SK-N-SH (cell line): ENCODE results near the gene SLC2A10. TPM values are rescaled to one million over a fixed set of nuclear protein-coding genes. Genes with fewer than 3 reads are reported as not detected.

ENCODE experiments used
- CTCF ChIA-PET: fragments of 300-600, 350-600 bp; formaldehyde crosslinking; extraction: SDS; loops from one replicate; lab custom pipeline; 2021; lab: Yijun Ruan, JAX
- POLR2A ChIA-PET: fragments of 350-600 bp; sonication (Branson Sonifier 250); formaldehyde crosslinking; extraction: SDS; loops from one replicate; lab custom pipeline; 2020; ENCODE audit warnings: antibody characterized with exemption, inconsistent platforms; lab: Yijun Ruan, JAX
- DNase-seq: peaks from one replicate; pipeline ENCODE4 v3.0.0; 2012
- H2AFZ ChIP-seq: fragments of 200-600 bp; sonication (generic); 2 replicates; pipeline ENCODE4 v1.8.1; 2016; ENCODE audit warnings: antibody characterized with exemption, mild to moderate bottlenecking, low read depth
- H3F3A ChIP-seq: fragments of 200-600 bp; sonication (generic); replicated peaks from 2 replicates; pipeline ENCODE3; 2016; ENCODE audit warnings: antibody characterized with exemption, mild to moderate bottlenecking; ENCODE audit not compliant: insufficient read depth
- H3K27ac ChIP-seq, 2 experiments: fragments of 200-500 bp in 1 of 2; fragments of 200-600 bp in 1 of 2; sonication (Bioruptor generic) in 1 of 2; sonication (generic), shearing (Covaris generic) in 1 of 2; 2 replicates each; pipeline versions ENCODE4 v1.5.1 to v1.6.1; 2014 to 2016; ENCODE audit warnings: low read depth in 2 of 2, inconsistent platforms in 1 of 2, low read length in 1 of 2, mild to moderate bottlenecking in 1 of 2, mixed read lengths in 1 of 2
- H3K27me3 ChIP-seq: fragments of 200-600 bp; sonication (generic), shearing (Covaris generic); 2 replicates; pipeline ENCODE4 v1.6.1; 2016; ENCODE audit warnings: mixed run types; ENCODE audit not compliant: insufficient read depth
- H3K36me3 ChIP-seq, 2 experiments: fragments of 200-500 bp in 1 of 2; fragments of 200-600 bp in 1 of 2; sonication (Bioruptor generic) in 1 of 2; sonication (generic) in 1 of 2; replicated peaks in 1 of 2; 2 replicates each; pipeline versions ENCODE3 to v1.5.1; 2014 to 2016; ENCODE audit warnings: low read length in 1 of 2, mild to moderate bottlenecking in 1 of 2; ENCODE audit not compliant: insufficient read depth in 2 of 2, control insufficient read depth in 1 of 2
- H3K4me1 ChIP-seq, 2 experiments: fragments of 200-500 bp in 1 of 2; fragments of 200-600 bp in 1 of 2; sonication (Bioruptor generic) in 1 of 2; sonication (generic), shearing (Covaris generic) in 1 of 2; 2 replicates each; pipeline versions ENCODE4 v1.5.1 to v1.6.1; 2014 to 2016; ENCODE audit warnings: low read depth in 1 of 2, low read length in 1 of 2, mixed run types in 1 of 2; ENCODE audit not compliant: insufficient read depth in 2 of 2, control insufficient read depth in 1 of 2
- H3K4me2 ChIP-seq: fragments of 200-600 bp; sonication (generic), shearing (Covaris generic); 2 replicates; pipeline ENCODE4 v1.6.1; 2017; ENCODE audit warnings: mixed run types
- H3K4me3 ChIP-seq, 2 experiments: fragments of 200-500 bp in 1 of 2; fragments of 200-600 bp in 1 of 2; sonication (Bioruptor generic) in 1 of 2; sonication (generic), shearing (Covaris generic) in 1 of 2; 2 replicates each; pipeline versions ENCODE4 v1.5.1 to v1.8.1; 2014 to 2016; ENCODE audit warnings: low read depth in 2 of 2, inconsistent platforms in 1 of 2, low read length in 1 of 2, mild to moderate bottlenecking in 1 of 2, mixed read lengths in 1 of 2, moderate library complexity in 1 of 2
- H3K79me2 ChIP-seq: fragments of 200-600 bp; sonication (generic); 2 replicates; pipeline ENCODE4 v1.8.1; 2017; ENCODE audit warnings: mild to moderate bottlenecking; ENCODE audit not compliant: insufficient read depth
- H3K9ac ChIP-seq: fragments of 200-600 bp; sonication (generic); 2 replicates; pipeline ENCODE4 v1.6.1; 2017; ENCODE audit warnings: mixed run types
- H3K9me2 ChIP-seq: fragments of 200-600 bp; sonication (generic); 2 replicates; pipeline ENCODE4 v1.6.1; 2017; ENCODE audit warnings: mixed run types
- H3K9me3 ChIP-seq: fragments of 200-600 bp; sonication (generic); 2 replicates; pipeline ENCODE4 v1.6.1; 2017; ENCODE audit warnings: mixed run types, mild to moderate bottlenecking, moderate library complexity
- H4K20me1 ChIP-seq: fragments of 200-600 bp; sonication (generic); 2 replicates; pipeline ENCODE4 v1.6.1; 2017; ENCODE audit warnings: mild to moderate bottlenecking, mixed run types; ENCODE audit not compliant: insufficient read depth
- EP300 ChIP-seq, 2 experiments: IDR thresholded peaks; 2 replicates each; pipeline versions ENCODE4 v1.4.0 to v1.6.1; 2012; ENCODE audit warnings: borderline replicate concordance in 1 of 2, low read depth in 1 of 2, low read length in 1 of 2
- EZH2phosphoT487 ChIP-seq: fragments of 200-600 bp; sonication (generic); IDR thresholded peaks from 2 replicates; pipeline ENCODE4 v1.6.1; 2017; ENCODE audit warnings: low read depth, mixed run types, mild to moderate bottlenecking, antibody characterized with exemption, moderate library complexity, borderline replicate concordance
- FOSL2 ChIP-seq: IDR thresholded peaks from 2 replicates; pipeline ENCODE4 v1.4.0; 2012; ENCODE audit warnings: low read depth, mild to moderate bottlenecking, moderate library complexity, borderline replicate concordance
- FOXJ3 ChIP-seq: sonication (generic); formaldehyde crosslinking; IDR thresholded peaks from 2 replicates; pipeline ENCODE4 v1.5.1; 2020; ENCODE audit warnings: mild to moderate bottlenecking, missing genetic modification reagents
- FOXM1 ChIP-seq: IDR thresholded peaks from 2 replicates; pipeline ENCODE4 v1.4.0; 2012; ENCODE audit warnings: low read depth, mild to moderate bottlenecking
- GABPA ChIP-seq: IDR thresholded peaks from 2 replicates; pipeline ENCODE4 v1.4.0; 2012; ENCODE audit warnings: low read depth, mild to moderate bottlenecking
- MXI1 ChIP-seq: IDR thresholded peaks from 2 replicates; pipeline ENCODE4 v1.6.1; 2012; ENCODE audit warnings: mild to moderate bottlenecking, low read depth, low read length, improper control_type of control experiment
- NFIC ChIP-seq: IDR thresholded peaks from 2 replicates; pipeline ENCODE4 v1.4.0; 2012; ENCODE audit warnings: borderline replicate concordance
- POLR2AphosphoS5 ChIP-seq: IDR thresholded peaks from 2 replicates; pipeline ENCODE4 v1.6.1; 2012; ENCODE audit warnings: low read depth, low read length
- RCOR1 ChIP-seq: fragments of 150-350 bp; IDR thresholded peaks from 2 replicates; pipeline ENCODE4 v1.6.1; 2017; ENCODE audit warnings: antibody characterized with exemption, low read length
- SIN3A ChIP-seq: IDR thresholded peaks from 2 replicates; pipeline ENCODE4 v1.6.1; 2012; ENCODE audit warnings: low read depth, mild to moderate bottlenecking, low read length, moderate library complexity, borderline replicate concordance
- TEAD4 ChIP-seq: IDR thresholded peaks from 2 replicates; pipeline ENCODE4 v1.4.0; 2012; ENCODE audit warnings: mild to moderate bottlenecking, borderline replicate concordance; ENCODE audit not compliant: insufficient read depth
- USF2 ChIP-seq: fragments of 150-350 bp; IDR thresholded peaks from 2 replicates; pipeline ENCODE4 v1.6.1; 2017; ENCODE audit warnings: antibody characterized with exemption, low read length, low read depth, borderline replicate concordance
- YY1 ChIP-seq: IDR thresholded peaks from 2 replicates; pipeline ENCODE4 v1.4.0; 2012; ENCODE audit warnings: low read depth, mild to moderate bottlenecking
- ZBTB33 ChIP-seq: IDR thresholded peaks from 2 replicates; pipeline ENCODE4 v1.4.0; 2012; ENCODE audit warnings: low read depth, borderline replicate concordance
- WGBS: methylation state at CpG from one replicate; pipeline ENCODE4 v1.1.6; 2017; ENCODE audit warnings: low lambda C conversion rate; 5-methylcytosine and 5-hydroxymethylcytosine counted together
- polyA plus RNA-seq, 3 experiments: library from polyadenylated mRNA; depleted of rRNA; stranded (reverse); fragments of >200 nt; gene quantifications; 2 replicates each; pipeline ENCODE4 v1.2.3, GENCODE V29; 2012
- TF ChIP-seq, protein P1 (sequence below): IDR thresholded peaks from 2 replicates; pipeline ENCODE4 v1.4.0; 2012; ENCODE audit warnings: low read depth
- TF ChIP-seq, protein P2 (sequence below): IDR thresholded peaks from 2 replicates; pipeline ENCODE4 v1.6.1; 2012; ENCODE audit warnings: mild to moderate bottlenecking, low read depth, low read length, moderate library complexity
- TF ChIP-seq, protein P3 (sequence below): IDR thresholded peaks from 2 replicates; pipeline ENCODE4 v1.4.0; 2012; ENCODE audit warnings: low read depth, borderline replicate concordance

Gene SLC2A10
- polyA plus RNA-seq, 1 of the 3 experiments (the other 2 are of a cell fraction): 12.6 TPM

DNA sequence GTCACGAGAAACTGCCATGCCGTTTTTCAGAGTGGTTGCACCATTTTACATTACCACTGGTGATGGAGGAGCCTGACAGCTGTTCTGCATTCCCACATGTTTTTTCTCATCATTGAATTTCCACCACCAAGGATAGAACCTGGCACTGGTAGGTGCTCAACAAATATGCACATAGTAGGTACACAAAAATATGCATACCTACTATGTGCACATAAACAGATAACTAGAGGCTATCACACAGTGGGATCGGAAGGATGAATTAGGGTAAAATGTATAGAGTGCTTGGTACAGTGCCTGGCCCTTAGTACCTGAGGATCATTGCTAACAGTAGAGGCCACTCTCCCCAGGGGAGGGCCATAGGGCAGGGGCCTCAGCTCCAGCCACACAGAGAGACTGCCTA lies 47.0 kb downstream of the SLC2A10 start:
- POLR2A ChIA-PET: no interaction called here
- Histone ChIP-seq H3F3A (no peaks in the 10 kb centered on the region), H3K9me3 (no peaks in the 10 kb centered on the region), H3K27ac (no peak overlapping the region), H3K9me2 (no peaks in the 10 kb centered on the region), H3K4me2 (no peak overlapping the region), H3K4me1 (no peaks in the 10 kb centered on the region), H3K27me3 (no peaks in the 10 kb centered on the region), H2AFZ (no peak overlapping the region), H3K79me2 (no peaks in the 10 kb centered on the region), H3K4me3 (no peak overlapping the region), H3K36me3 (no peaks in the 10 kb centered on the region), H4K20me1 (no peaks in the 10 kb centered on the region), H3K9ac (no peak overlapping the region)
- CTCF ChIA-PET: interaction anchor here (1.0 to 8.0 kb wide), 9 partner anchors 8 to 628 kb away, joined by 3 to 163 read pairs (median 5); no protein-coding TSS in a partner anchor
- no peak for DNase-seq
- 90% methylated on average over 3 of the region's 3 CpGs for WGBS
- TF ChIP-seq EZH2phosphoT487: no peak
- no peak for TF ChIP-seq ZBTB33
- no peak for TF ChIP-seq USF2
- TF ChIP-seq, protein P1, sequence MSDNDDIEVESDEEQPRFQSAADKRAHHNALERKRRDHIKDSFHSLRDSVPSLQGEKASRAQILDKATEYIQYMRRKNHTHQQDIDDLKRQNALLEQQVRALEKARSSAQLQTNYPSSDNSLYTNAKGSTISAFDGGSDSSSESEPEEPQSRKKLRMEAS: no peak
- TF ChIP-seq, protein P2, sequence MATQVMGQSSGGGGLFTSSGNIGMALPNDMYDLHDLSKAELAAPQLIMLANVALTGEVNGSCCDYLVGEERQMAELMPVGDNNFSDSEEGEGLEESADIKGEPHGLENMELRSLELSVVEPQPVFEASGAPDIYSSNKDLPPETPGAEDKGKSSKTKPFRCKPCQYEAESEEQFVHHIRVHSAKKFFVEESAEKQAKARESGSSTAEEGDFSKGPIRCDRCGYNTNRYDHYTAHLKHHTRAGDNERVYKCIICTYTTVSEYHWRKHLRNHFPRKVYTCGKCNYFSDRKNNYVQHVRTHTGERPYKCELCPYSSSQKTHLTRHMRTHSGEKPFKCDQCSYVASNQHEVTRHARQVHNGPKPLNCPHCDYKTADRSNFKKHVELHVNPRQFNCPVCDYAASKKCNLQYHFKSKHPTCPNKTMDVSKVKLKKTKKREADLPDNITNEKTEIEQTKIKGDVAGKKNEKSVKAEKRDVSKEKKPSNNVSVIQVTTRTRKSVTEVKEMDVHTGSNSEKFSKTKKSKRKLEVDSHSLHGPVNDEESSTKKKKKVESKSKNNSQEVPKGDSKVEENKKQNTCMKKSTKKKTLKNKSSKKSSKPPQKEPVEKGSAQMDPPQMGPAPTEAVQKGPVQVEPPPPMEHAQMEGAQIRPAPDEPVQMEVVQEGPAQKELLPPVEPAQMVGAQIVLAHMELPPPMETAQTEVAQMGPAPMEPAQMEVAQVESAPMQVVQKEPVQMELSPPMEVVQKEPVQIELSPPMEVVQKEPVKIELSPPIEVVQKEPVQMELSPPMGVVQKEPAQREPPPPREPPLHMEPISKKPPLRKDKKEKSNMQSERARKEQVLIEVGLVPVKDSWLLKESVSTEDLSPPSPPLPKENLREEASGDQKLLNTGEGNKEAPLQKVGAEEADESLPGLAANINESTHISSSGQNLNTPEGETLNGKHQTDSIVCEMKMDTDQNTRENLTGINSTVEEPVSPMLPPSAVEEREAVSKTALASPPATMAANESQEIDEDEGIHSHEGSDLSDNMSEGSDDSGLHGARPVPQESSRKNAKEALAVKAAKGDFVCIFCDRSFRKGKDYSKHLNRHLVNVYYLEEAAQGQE: no peak
- TF ChIP-seq EP300 (IDR thresholded peaks at IDR 0.05; ENCODE audit: borderline replicate concordance in 1 of 2, low read depth in 1 of 2, low read length in 1 of 2): no peak
- TF ChIP-seq RCOR1: no peak
- no peak for TF ChIP-seq FOSL2
- no peak for TF ChIP-seq SIN3A
- TF ChIP-seq GABPA: no peak
- no peak for TF ChIP-seq POLR2AphosphoS5
- no peak for TF ChIP-seq FOXM1
- no peak for TF ChIP-seq TEAD4
- TF ChIP-seq FOXJ3 (CRISPR knock-in tag): no peak
- TF ChIP-seq YY1: no peak
- TF ChIP-seq NFIC: no peak
- TF ChIP-seq, protein P3, sequence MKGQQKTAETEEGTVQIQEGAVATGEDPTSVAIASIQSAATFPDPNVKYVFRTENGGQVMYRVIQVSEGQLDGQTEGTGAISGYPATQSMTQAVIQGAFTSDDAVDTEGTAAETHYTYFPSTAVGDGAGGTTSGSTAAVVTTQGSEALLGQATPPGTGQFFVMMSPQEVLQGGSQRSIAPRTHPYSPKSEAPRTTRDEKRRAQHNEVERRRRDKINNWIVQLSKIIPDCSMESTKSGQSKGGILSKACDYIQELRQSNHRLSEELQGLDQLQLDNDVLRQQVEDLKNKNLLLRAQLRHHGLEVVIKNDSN: no peak
- no peak for TF ChIP-seq MXI1
- TF ChIP-seq, all 33 proteins: peak for 0
